Endothelial cell of umbilical vein (primary cell): Measurements from ENCODE around the gene FOXO1. TPM values are rescaled to one million over a fixed set of nuclear protein-coding genes. Genes with fewer than 3 reads are reported as not detected.

Source experiments
- BruUV-seq: library from RNA; stranded (reverse); fragments of 400-500 nt; replicated peaks from 2 replicates; lab custom pipeline; 2021; lab: Mats Ljungman, UMichigan
- CTCF ChIA-PET: fragments of 300-600, 350-600 bp; sonication (Branson Sonifier 250); formaldehyde crosslinking; loops from one replicate; lab custom pipeline; 2021; ENCODE audit warnings: antibody characterized with exemption, inconsistent platforms; lab: Charles Lee
- POLR2A ChIA-PET: fragments of 300-600, 350-600 bp; sonication (Branson Sonifier 250); formaldehyde crosslinking; loops from one replicate; lab custom pipeline; 2021; ENCODE audit warnings: antibody characterized with exemption, inconsistent platforms; lab: Charles Lee
- DNase-seq: peaks from one replicate; pipeline ENCODE4 v3.0.0-alpha.2; 2011; ENCODE audit warnings: low read depth, low spot score
- FAIRE-seq: peaks from 2 replicates; lab custom pipeline; 2011; peaks lifted over from hg19 to GRCh38; lab: Jason Lieb, UNC
- H2AFZ ChIP-seq: 2 replicates; pipeline ENCODE4 v1.6.0; 2012; ENCODE audit warnings: low read depth, low read length, control low read depth, inconsistent platforms
- H3K27ac ChIP-seq: 2 replicates; pipeline ENCODE4 v1.5.1; 2011; ENCODE audit warnings: low read depth, mild to moderate bottlenecking, control low read depth, low read length, moderate library complexity; ENCODE audit not compliant: insufficient read depth
- H3K27me3 ChIP-seq, 2 experiments: 2 replicates each; pipeline versions ENCODE4 v1.6.0 to v1.6.1; 2011; ENCODE audit warnings: low read length in 2 of 2, mixed read lengths in 1 of 2; ENCODE audit not compliant: control insufficient read depth in 2 of 2, insufficient read depth in 2 of 2
- H3K36me3 ChIP-seq, 2 experiments: 2 replicates in 1 of 2; 3 replicates in 1 of 2; pipeline ENCODE4 v1.5.1; 2011; ENCODE audit warnings: low read length in 2 of 2, mild to moderate bottlenecking in 1 of 2, moderate library complexity in 1 of 2; ENCODE audit not compliant: control insufficient read depth in 2 of 2, insufficient read depth in 2 of 2; ENCODE audit errors: extremely low read depth in 1 of 2
- H3K4me1 ChIP-seq: 3 replicates; pipeline ENCODE4 v1.5.1; 2011; ENCODE audit warnings: mild to moderate bottlenecking, low read length; ENCODE audit not compliant: control insufficient read depth, insufficient read depth; ENCODE audit errors: extremely low read depth
- H3K4me2 ChIP-seq: 2 replicates; pipeline ENCODE4 v1.6.1; 2011; ENCODE audit warnings: low read length, control low read depth, mixed read lengths; ENCODE audit not compliant: insufficient read depth
- H3K4me3 ChIP-seq, 3 experiments: fragments of 200-600 bp in 1 of 3; sonication (generic), shearing (Covaris generic) in 1 of 3; replicated peaks in 1 of 3; 2 replicates each; pipeline ENCODE4 v1.5.1; 2011 to 2016; ENCODE audit warnings: control low read depth in 3 of 3, low read length in 3 of 3, mild to moderate bottlenecking in 2 of 3, inconsistent platforms in 1 of 3, low read depth in 1 of 3, moderate library complexity in 1 of 3; ENCODE audit not compliant: insufficient read depth in 1 of 3
- H3K79me2 ChIP-seq: 2 replicates; pipeline ENCODE4 v1.6.0; 2012; ENCODE audit warnings: low read length, inconsistent platforms; ENCODE audit not compliant: control insufficient read depth, insufficient read depth
- H3K9ac ChIP-seq: replicated peaks from 2 replicates; pipeline ENCODE3; 2011; ENCODE audit warnings: low read length, control low read depth; ENCODE audit not compliant: insufficient read depth; ENCODE audit errors: extremely low read depth
- H3K9me1 ChIP-seq: replicated peaks from 3 replicates; pipeline ENCODE4 v1.6.0; 2011; ENCODE audit warnings: mild to moderate bottlenecking, low read length; ENCODE audit not compliant: control insufficient read depth, insufficient read depth; ENCODE audit errors: extremely low read depth
- H3K9me3 ChIP-seq: replicated peaks from 2 replicates; pipeline ENCODE4 v1.5.1; 2012; ENCODE audit warnings: low read length, inconsistent platforms; ENCODE audit not compliant: control insufficient read depth, insufficient read depth
- H4K20me1 ChIP-seq: replicated peaks from 2 replicates; pipeline ENCODE3; 2011; ENCODE audit warnings: mild to moderate bottlenecking, low read length; ENCODE audit not compliant: control insufficient read depth, insufficient read depth; ENCODE audit errors: extremely low read depth
- GATA2 ChIP-seq: IDR thresholded peaks from 2 replicates; pipeline ENCODE4 v1.7.0; 2011; ENCODE audit warnings: low read depth, mild to moderate bottlenecking, moderate library complexity, mixed read lengths, low read length; ENCODE audit not compliant: insufficient read length, insufficient read depth
- MAX ChIP-seq: IDR thresholded peaks from 2 replicates; pipeline ENCODE4 v1.6.1; 2011; ENCODE audit not compliant: insufficient read depth, insufficient read length
- MYC ChIP-seq: IDR thresholded peaks from one replicate; pipeline ENCODE4 v1.6.1; 2011; ENCODE audit warnings: mild to moderate bottlenecking, low read depth, low read length
- POLR2A ChIP-seq: IDR thresholded peaks from 2 replicates; pipeline ENCODE4 v1.6.1; 2012; ENCODE audit warnings: low read depth, mild to moderate bottlenecking, control low read depth, low read length
- POLR2AphosphoS5 ChIP-seq: IDR thresholded peaks from 2 replicates; pipeline ENCODE4 v1.6.1; 2012; ENCODE audit warnings: low read depth, mild to moderate bottlenecking, control low read depth, low read length, moderate library complexity; ENCODE audit not compliant: insufficient read depth
- dilution Hi-C: fragments of 300-500 bp; cut with MboI; formaldehyde crosslinking; loops from one replicate; pipeline ENCODE4 v1.15.0; 2019; ENCODE audit warnings: low sequenced_read_pairs; ENCODE audit not compliant: extremely low pct_ligation_motif_present
- intact Hi-C: fragments of 100-400 bp; cut with micrococcal nuclease; formaldehyde crosslinking; loops from one replicate; pipeline ENCODE4 v1.10.0; 2022
- polyA plus RNA-seq, 4 experiments: library from polyadenylated mRNA; depleted of rRNA in 3 of 4; stranded (reverse) in 3 of 4; unstranded in 1 of 4; fragments of >200 nt; gene quantifications; 2 replicates each; pipeline versions ENCODE4 v1.2.1 to v1.2.3, GENCODE V29; 2011 to 2012; ENCODE audit warnings: missing spikeins in 1 of 4
- total RNA-seq: library from RNA; stranded (reverse); gene quantifications from 2 replicates; pipeline ENCODE4 v1.2.3, GENCODE V29; 2021

FOXO1 gene
- total and polyA plus RNA-seq, 2 donors (not counting 3 experiments of a cell fraction or from before 2014, with no cell fraction given) = 44.7 to 48.5 TPM

GRCh38 chr13:40665126-40666044, 1.1 kb downstream of the FOXO1 start:
- no peaks in the 10 kb centered on the region for H3K27me3 ChIP-seq
- H3K9me3 ChIP-seq = no peaks in the 10 kb centered on the region
- TSS peak; percentile 59 for BruUV-seq
- H3K36me3 ChIP-seq = no peaks in the 10 kb centered on the region
- intact Hi-C loops (loop anchor here (1.0 to 5.0 kb wide), 9 partner anchors 17 to 878 kb away; no protein-coding TSS in a partner anchor), dilution Hi-C loops (no loop called here)
- H3K9ac ChIP-seq = peak overlapping the region; percentile 75
- H4K20me1 ChIP-seq = no peaks in the 10 kb centered on the region
- DNase-seq = no peak
- H3K4me2 ChIP-seq = peak overlapping the region; percentile 19
- ChIA-PET POLR2A (interaction anchor here (1.0 to 1.1 kb wide), 2 partner anchors 16 to 106 kb away, joined by 3 read pairs; no protein-coding TSS in a partner anchor), CTCF (interaction anchor here (1.0 to 1.8 kb wide), 5 partner anchors 12 to 888 kb away, joined by 3 to 5 read pairs (median 4); no protein-coding TSS in a partner anchor)
- H3K27ac ChIP-seq = peak overlapping the region; percentile 81
- no peak overlapping the region for H2AFZ ChIP-seq
- H3K9me1 ChIP-seq = no peaks in the 10 kb centered on the region
- no peak for FAIRE-seq
- peak overlapping the region; percentile 67 to 93 (median 86) for H3K4me3 ChIP-seq
- H3K79me2 ChIP-seq = peaks cover 57% of the 10 kb centered on the region
- no peak for TF ChIP-seq GATA2
- peaks cover 24% of the 10 kb centered on the region for H3K4me1 ChIP-seq

GRCh38 chr13:40664350-40665125, 1.9 kb downstream of the FOXO1 start:
- Histone ChIP-seq H3K9me1 (no peaks in the 10 kb centered on the region), H3K4me2 (peak overlapping the region; percentile 97), H3K79me2 (peaks cover 66% of the 10 kb centered on the region), H2AFZ (no peak overlapping the region), H3K4me1 (peaks cover 24% of the 10 kb centered on the region), H3K4me3 (peak overlapping the region; percentile 5 to 94 (median 86)), H3K9ac (peak overlapping the region; percentile 75), H4K20me1 (no peaks in the 10 kb centered on the region), H3K9me3 (no peaks in the 10 kb centered on the region), H3K27me3 (no peaks in the 10 kb centered on the region), H3K36me3 (no peaks in the 10 kb centered on the region), H3K27ac (peak overlapping the region; percentile 81)
- peak; percentile 62 for FAIRE-seq
- dilution Hi-C loops (no loop called here), intact Hi-C loops (loop anchor here (1.0 to 5.0 kb wide), 10 partner anchors 16 to 877 kb away; no protein-coding TSS in a partner anchor)
- no TSS peak for BruUV-seq
- peak; percentile 64 for DNase-seq
- CTCF ChIA-PET = interaction anchor here (1.0 to 1.8 kb wide), 5 partner anchors 13 to 887 kb away, joined by 3 to 5 read pairs (median 4); no protein-coding TSS in a partner anchor
- POLR2A ChIA-PET = interaction anchor here (0.6 to 1.1 kb wide), 2 partner anchors 103 to 105 kb away, joined by 3 to 6 read pairs; no protein-coding TSS in a partner anchor
- TF ChIP-seq POLR2AphosphoS5 = peak; percentile 56
- TF ChIP-seq MYC = no peak
- TF ChIP-seq MAX = peak; percentile 6
- TF ChIP-seq POLR2A = peak; percentile 16
